Brain microvascular endothelial cell (primary cell): ENCODE measurements around the gene YPEL3.

Source experiments
- DNase-seq: peaks from one replicate; pipeline ENCODE4 v3.0.0-alpha.2; 2020
- H3K27ac ChIP-seq: fragments of 250-450 bp; sonication (Bioruptor Pico); 2 replicates; pipeline ENCODE4 v1.5.1; 2020; ENCODE audit warnings: mild to moderate bottlenecking, moderate library complexity
- H3K27me3 ChIP-seq: fragments of 250-450 bp; sonication (Bioruptor Pico); replicated peaks from 2 replicates; pipeline ENCODE4 v1.5.1; 2020; ENCODE audit warnings: mild to moderate bottlenecking
- H3K36me3 ChIP-seq: fragments of 250-450 bp; sonication (Bioruptor Pico); replicated peaks from 2 replicates; pipeline ENCODE4 v1.5.1; 2020; ENCODE audit warnings: mild to moderate bottlenecking
- H3K4me3 ChIP-seq: 2 replicates; pipeline ENCODE4 v1.5.1; 2011; ENCODE audit warnings: low read depth, mild to moderate bottlenecking, control low read depth, low read length, moderate library complexity
- CTCF ChIP-seq: IDR thresholded peaks from 2 replicates; pipeline ENCODE4 v1.5.1; 2011; ENCODE audit warnings: low read depth, mild to moderate bottlenecking, moderate library complexity, low read length, control low read depth, inconsistent platforms; ENCODE audit errors: missing control alignments
- in situ Hi-C: cut with HindIII; loops from 2 replicates; pipeline ENCODE4 v1.10.0; 2017; ENCODE audit warnings: low sequenced_read_pairs, low pct_ligation_motif_present

YPEL3 gene

GRCh38 chr16:30066761-30067583 lies 29.0 kb downstream of the YPEL3 start:
- Histone ChIP-seq H3K36me3 (peaks cover 51% of the 10 kb centered on the region), H3K27me3 (no peaks in the 10 kb centered on the region), H3K4me3 (peak overlapping the region; percentile 100), H3K27ac (peak overlapping the region; percentile 95)
- no peak for DNase-seq
- in situ Hi-C loops = no loop called here
- TF ChIP-seq CTCF = no peak

GRCh38 chr16:30065943-30066760 lies 29.9 kb downstream of the YPEL3 start:
- Histone ChIP-seq H3K27me3 (no peaks in the 10 kb centered on the region), H3K4me3 (peak overlapping the region; percentile 100), H3K27ac (peak overlapping the region; percentile 95), H3K36me3 (peaks cover 43% of the 10 kb centered on the region)
- TF ChIP-seq CTCF = no peak
- peak; percentile 61 for DNase-seq
- in situ Hi-C loops = no loop called here

GRCh38 chr16:30065102-30065942 lies 30.7 kb downstream of the YPEL3 start, which contains the start of gene ALDOA:
Gene ALDOA (plus strand): TSS chr16:30065760. CDS start chr16:30066898, 1,138 bp downstream.
- peak; percentile 98 for DNase-seq
- Histone ChIP-seq H3K4me3 (peak within 1 kb of the TSS; percentile 100), H3K27me3 (no peaks in the 10 kb centered on the region), H3K36me3 (peaks cover 37% of the 10 kb centered on the region), H3K27ac (peak within 1 kb of the TSS; percentile 95)
- in situ Hi-C loops = no loop called here
- no peak for TF ChIP-seq CTCF

- Histone ChIP-seq H3K27ac (peak overlapping the region; percentile 95), H3K36me3 (peaks cover 37% of the 10 kb centered on the region), H3K27me3 (no peaks in the 10 kb centered on the region), H3K4me3 (peak overlapping the region; percentile 64)
- in situ Hi-C loops = no loop called here
- DNase-seq = no peak
- no peak for TF ChIP-seq CTCF
These were observed 31.3 kb downstream of the YPEL3 start for GRCh38 chr16:30064729-30065101.

- Histone ChIP-seq H3K27ac (peak overlapping the region; percentile 95), H3K36me3 (peaks cover 34% of the 10 kb centered on the region), H3K27me3 (no peaks in the 10 kb centered on the region), H3K4me3 (peak overlapping the region; percentile 64)
- in situ Hi-C loops = no loop called here
- TF ChIP-seq CTCF = peak; percentile 28
- DNase-seq = no peak
These were observed 31.9 kb downstream of the YPEL3 start for GRCh38 chr16:30063893-30064728.
